ENCODE data around the gene RFTN2.

Gene RFTN2

GRCh38 chr2:197539734-197540133, 135.7 kb downstream of the RFTN2 start:
- DNase-seq, result no peak

GRCh38 chr2:197538412-197538811, 137.0 kb downstream of the RFTN2 start:
- DNase-seq, result no peak
